GM19328 (cell line): Measurements from ENCODE around the gene GDI1.

Experiments
- ATAC-seq: cut with Tn5 transposase; IDR thresholded peaks from one replicate; pipeline ENCODE4 v1.9.1; 2021; ENCODE audit warnings: mild to moderate bottlenecking, moderate library complexity; ENCODE audit not compliant: unreplicated experiment

Gene GDI1

DNA sequence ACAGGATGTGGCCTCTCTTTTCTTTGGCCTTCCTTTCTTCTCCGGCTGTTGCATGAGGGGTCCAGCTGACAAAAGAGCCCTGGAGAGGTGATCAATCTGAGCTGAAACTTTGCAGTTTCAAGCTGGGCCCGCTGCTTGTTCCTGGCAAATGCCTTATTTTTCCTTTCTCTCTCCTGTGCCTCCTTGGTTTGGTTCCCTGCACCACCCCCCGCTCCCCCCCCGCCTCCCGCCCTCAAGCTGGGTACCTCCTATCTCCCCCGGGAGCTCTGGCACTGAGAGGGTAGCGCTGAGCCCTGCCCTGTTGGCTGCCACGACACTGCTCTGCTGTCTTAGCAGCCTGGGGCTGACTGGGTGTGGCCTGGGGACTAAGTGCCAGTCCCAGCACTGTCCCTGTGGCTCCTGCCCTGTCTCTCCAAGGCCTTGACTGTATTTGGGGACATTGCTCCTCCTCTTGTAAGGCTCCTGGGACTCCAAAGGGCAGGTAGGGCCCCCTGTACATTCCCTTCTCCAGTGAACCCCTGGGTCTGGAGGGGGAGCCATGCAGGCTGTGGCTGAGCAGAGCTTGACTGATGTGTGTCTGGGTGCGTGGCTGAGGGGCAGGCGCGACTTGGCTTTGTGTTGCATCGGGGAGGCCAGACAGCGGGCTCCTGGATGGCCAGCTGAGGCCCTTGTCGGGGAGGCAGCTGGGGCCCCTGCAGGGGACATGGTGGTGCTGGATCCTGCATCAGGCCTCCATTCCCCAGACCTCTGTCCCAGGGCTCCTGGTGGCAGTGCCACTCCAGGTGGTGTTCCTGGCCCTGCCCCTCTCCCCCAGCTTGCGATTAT lies 22.2 kb downstream of the GDI1 start:
- no peak for ATAC-seq

DNA sequence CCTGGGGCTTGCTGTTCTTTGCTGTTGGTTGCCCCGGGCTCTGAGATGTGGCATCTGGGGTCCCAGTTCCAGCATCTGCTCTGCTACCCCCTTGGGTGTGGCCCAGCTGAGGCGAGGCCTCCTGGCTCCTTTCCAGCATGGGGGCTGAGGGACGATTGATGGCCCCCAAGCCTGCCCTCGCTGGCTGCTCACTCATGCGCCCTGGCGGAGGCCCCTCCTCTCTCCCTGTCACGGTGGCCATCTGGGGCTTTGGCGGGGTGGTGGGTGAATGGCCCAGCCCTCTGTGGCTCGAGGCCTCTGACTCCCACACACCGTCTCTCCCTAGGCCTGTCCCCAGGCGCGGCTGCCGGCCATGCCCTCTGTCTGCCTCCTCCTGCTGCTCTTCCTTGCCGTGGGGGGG lies 22.9 kb downstream of the GDI1 start:
- no peak for ATAC-seq

DNA sequence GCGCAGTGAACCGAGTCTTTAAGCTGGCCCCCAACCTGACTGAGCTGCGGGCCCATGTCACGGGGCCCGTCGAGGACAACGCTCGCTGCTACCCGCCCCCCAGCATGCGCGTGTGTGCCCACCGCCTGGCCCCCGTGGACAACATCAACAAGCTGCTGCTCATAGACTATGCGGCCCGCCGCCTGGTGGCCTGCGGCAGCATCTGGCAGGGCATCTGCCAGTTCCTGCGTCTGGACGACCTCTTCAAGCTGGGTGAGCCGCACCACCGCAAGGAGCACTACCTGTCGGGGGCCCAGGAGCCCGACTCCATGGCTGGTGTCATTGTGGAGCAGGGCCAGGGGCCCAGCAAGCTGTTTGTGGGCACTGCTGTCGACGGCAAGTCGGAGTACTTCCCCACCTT lies 23.4 kb downstream of the GDI1 start:
- ATAC-seq: no peak

DNA sequence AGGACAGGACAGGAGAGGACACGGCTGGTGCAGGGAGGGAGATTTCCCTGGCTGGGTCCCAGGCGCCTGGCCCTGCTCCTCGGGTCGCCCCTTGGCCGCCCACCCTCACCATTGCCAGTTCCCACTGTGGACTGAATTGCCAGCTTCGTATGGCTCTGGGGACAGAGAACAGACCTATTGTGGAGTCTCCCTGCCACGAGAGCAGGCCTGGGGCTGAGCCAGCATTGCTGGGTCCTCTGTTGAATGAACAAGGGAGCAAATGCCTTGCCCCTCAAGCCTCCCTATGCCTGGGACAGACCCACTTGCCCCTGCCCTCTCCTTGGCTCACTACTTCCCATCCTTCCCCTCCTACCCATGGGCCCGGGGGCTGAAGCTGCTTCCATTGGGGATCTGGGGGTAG lies 25.4 kb downstream of the GDI1 start:
- ATAC-seq: no peak

DNA sequence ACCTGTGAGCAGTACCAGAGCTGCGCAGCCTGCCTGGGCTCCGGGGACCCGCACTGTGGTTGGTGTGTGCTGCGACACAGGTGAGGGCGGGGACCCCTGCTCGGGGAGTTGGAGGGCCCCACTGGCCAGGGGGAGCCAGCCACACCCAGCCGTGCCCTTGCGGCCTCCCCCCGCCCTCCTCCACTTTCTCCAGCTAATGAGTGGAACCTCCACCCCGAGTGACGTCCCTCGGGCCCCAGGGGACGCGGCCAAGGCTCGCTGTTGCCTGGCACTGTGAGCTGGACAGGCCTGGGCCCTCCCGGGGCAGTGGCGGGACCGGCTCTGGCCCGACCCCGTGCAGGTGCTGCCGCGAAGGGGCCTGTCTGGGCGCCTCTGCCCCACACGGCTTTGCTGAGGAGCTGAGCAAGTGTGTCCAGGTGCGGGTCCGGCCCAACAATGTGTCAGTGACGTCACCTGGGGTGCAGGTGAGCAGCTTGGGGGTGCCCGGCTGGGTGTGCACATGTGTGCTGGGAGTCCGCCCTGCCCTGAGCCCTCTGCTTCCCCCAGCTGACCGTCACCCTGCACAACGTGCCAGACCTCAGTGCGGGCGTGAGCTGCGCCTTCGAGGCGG lies 26.8 kb downstream of the GDI1 start:
- ATAC-seq: no peak

DNA sequence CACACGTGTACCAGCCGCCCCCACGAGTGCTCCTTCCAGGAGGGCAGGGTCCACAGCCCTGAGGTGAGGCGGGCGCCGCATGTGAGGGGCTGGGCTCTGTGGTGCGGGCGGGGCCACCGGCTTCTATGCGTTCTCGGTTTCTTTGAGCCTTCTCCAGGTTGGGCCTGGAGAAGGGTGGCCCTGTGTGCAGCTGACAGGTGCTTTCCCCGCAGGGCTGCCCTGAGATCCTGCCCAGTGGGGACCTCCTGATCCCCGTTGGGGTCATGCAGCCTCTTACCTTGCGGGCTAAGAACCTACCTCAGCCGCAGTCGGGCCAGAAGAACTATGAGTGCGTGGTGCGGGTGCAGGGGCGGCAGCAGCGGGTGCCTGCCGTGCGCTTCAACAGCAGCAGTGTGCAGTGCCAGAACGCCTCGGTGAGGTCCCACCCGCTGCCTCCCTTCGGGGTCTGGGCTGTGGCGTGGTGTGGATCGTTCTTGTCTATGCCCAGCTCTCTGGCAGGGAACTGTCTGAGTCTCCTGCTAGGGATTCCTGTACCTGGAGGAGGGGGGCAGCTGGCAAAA lies 27.9 kb downstream of the GDI1 start:
- no peak for ATAC-seq

DNA sequence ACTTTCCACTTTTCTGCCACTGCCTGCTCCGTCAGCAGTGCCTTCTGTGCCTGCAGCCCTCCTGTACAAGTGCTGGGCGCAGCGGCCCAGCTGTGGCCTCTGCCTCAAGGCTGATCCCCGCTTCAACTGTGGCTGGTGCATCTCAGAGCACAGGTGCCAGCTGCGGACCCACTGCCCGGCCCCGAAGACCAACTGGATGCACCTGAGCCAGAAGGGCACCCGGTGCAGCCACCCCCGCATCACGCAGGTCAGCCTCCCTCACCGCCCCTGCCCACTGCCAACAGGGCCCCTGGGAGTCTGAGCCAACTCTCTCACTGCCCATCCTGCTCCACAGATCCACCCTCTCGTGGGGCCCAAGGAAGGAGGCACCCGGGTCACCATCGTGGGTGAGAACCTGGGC lies 28.6 kb downstream of the GDI1 start:
- no peak for ATAC-seq

DNA sequence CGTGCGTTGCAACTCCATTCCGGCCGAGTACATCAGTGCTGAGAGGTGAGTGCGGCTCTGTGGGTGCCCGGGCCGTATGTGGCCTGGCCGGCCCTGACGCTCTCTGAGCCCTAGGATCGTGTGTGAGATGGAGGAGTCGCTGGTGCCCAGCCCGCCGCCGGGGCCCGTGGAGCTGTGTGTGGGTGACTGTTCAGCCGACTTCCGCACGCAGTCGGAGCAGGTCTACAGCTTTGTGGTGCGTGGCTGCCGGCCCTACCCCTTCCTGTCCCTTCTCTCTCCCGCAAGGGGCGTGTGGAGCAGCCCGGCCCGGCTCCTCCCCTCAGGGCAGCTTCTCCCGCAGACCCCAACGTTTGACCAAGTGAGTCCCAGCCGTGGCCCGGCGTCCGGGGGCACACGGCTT lies 29.1 kb downstream of the GDI1 start:
- no peak for ATAC-seq

DNA sequence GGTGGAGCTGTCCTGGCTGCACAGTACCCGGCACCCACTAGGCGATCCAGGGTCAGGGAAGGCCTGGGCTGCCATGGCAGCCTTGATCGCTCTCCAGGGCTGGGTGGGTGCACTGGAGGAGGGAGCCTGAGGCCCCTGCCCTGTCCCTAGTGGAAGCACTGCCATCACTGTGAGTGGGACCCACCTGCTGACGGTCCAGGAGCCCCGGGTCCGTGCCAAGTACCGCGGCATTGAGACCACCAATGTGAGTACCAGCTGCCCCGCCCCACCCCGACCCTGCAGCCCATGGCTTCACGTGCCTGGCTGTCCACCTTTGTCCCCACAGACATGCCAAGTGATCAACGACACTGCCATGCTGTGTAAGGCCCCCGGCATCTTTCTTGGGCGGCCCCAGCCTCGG lies 30.0 kb downstream of the GDI1 start:
- no peak for ATAC-seq

DNA sequence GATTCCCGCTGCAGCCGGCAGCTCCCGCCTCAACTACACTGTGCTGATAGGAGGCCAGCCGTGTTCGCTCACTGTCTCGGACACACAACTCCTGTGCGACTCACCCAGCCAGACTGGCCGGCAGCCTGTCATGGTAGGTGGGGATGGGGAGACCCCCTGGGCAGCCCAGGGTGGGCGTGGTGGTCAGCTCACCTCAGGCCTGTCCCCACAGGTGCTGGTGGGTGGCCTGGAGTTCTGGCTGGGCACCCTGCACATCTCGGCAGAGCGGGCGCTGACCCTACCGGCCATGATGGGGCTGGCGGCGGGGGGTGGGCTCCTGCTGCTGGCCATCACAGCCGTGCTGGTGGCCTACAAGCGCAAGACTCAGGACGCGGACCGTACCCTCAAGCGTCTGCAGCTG lies 30.6 kb downstream of the GDI1 start:
- no peak for ATAC-seq

DNA sequence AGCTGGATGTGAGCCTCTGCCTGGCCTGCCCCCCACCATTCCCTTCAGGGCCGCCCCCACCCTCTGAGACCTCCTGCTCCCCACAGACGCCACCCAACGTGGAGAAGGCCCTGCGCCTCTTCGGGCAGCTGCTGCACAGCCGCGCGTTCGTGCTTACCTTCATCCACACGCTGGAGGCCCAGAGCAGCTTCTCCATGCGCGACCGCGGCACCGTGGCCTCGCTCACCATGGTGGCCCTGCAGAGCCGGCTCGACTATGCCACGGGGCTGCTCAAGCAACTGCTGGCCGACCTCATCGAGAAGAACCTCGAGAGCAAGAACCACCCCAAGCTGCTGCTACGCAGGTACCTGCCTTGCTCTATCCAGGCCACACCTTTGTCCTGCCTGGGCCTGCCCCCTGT lies 31.3 kb downstream of the GDI1 start:
- ATAC-seq: no peak

DNA sequence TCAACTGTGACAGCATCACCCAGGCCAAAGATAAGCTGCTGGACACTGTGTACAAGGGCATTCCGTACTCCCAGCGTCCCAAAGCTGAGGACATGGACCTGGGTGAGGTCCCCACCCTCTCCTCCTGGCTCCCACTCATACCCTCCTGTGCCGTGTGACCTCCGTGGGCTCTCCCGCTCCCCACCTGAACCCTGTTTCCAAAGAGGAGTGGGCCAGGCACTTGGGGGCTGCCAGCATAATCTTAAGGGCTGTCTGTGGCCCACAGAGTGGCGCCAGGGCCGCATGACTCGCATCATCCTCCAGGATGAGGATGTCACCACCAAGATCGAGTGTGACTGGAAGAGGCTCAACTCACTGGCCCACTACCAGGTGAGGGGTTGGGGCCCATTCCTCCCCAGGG lies 32.2 kb downstream of the GDI1 start:
- no peak for ATAC-seq

DNA sequence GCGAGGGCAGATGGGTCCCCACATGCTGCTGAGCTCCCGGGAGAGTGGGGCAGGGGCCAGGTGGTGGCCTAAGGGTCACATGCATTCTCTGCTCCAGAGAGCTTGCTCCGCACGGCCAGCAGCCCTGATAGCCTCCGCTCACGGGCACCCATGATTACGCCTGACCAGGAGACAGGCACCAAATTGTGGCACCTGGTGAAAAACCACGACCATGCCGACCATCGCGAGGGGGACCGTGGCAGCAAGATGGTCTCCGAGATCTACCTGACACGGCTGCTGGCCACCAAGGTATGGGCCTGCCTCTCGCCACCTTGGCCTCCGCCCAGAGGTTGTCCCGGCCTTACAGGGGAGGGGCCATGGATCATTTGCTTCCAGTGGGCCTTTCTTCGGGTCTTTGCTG lies 32.9 kb downstream of the GDI1 start:
- no peak for ATAC-seq

DNA sequence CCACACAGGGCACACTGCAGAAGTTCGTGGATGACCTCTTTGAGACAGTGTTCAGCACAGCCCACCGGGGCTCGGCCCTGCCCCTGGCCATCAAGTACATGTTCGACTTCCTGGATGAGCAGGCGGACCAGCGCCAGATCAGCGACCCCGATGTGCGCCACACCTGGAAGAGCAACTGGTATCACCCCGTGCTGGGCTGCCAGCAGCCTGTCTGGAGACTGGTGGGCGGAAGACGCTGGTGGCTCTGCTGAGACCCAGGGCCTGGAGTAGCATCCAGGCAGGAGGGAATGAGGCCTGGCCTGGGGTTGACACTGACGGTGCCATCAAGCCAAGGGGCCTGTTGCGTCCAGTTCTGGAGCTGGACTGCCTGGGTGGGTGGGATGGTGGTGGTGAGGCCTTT lies 33.5 kb downstream of the GDI1 start:
- no peak for ATAC-seq

DNA sequence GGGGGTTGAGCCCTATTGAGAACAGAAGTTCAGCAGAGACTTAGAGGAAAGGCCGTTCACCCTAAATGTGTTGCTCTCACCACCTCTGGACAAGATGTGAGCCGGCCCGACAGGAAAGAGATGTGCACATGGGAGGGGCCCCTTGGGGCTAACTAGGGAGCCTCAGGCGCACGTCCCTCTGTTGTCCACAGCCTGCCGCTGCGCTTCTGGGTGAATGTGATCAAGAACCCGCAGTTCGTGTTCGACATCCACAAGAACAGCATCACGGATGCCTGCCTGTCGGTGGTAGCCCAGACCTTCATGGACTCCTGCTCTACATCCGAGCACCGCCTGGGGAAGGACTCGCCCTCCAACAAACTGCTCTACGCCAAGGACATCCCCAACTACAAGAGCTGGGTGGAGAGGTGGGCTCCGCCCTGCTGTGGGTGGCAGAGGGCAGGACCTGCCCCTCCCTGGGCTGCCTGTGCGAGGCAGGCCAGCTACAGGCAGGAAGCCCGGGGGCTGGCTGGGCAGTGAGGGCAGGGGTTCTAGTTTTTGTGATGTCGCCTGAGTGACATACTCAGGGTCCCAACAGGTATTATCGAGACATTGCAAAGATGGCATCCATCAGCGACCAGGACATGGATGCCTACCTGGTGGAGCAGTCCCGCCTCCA lies 34.1 kb downstream of the GDI1 start:
- ATAC-seq: no peak

DNA sequence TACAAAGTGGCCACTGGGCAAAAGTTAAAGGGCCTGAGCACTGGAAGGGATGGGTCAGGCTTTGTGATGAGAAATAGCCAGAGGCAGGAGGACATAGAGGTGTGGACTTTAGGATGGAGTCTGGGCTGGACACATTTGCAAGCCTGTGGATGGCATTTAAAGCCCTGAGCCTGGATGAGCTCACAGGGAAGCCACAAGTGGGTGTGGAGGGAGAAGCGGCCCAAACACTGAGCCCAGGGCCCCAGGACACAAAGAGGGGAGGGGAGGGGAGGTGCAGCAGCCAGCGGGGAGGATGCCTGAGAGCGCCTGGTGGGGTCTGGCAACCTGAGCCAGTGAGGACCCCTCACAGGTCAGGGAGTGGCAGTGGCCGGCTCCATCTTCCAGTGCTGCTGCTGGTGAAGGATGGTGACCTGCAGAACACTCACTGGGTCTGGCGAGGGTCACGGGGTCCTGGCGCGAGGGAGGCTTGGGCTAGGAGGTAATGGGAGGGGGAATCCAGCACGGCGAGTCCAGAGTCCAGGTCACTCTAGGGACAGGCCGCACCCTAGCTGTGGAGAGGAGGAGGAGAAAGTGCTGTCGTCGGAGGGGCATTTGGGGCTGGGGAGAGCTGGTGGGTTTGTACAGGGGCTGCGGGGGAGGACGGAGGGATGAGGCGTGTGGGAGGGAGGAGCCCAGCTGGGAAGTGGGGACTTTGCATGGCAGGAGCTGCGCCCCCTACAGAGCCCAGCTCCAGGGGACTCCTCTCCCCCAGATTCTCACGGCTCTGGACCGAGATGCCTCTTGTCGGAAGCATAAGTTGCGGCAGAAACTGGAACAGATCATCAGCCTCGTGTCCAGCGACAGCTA lies 35.1 kb downstream of the GDI1 start:
- ATAC-seq: no peak

DNA sequence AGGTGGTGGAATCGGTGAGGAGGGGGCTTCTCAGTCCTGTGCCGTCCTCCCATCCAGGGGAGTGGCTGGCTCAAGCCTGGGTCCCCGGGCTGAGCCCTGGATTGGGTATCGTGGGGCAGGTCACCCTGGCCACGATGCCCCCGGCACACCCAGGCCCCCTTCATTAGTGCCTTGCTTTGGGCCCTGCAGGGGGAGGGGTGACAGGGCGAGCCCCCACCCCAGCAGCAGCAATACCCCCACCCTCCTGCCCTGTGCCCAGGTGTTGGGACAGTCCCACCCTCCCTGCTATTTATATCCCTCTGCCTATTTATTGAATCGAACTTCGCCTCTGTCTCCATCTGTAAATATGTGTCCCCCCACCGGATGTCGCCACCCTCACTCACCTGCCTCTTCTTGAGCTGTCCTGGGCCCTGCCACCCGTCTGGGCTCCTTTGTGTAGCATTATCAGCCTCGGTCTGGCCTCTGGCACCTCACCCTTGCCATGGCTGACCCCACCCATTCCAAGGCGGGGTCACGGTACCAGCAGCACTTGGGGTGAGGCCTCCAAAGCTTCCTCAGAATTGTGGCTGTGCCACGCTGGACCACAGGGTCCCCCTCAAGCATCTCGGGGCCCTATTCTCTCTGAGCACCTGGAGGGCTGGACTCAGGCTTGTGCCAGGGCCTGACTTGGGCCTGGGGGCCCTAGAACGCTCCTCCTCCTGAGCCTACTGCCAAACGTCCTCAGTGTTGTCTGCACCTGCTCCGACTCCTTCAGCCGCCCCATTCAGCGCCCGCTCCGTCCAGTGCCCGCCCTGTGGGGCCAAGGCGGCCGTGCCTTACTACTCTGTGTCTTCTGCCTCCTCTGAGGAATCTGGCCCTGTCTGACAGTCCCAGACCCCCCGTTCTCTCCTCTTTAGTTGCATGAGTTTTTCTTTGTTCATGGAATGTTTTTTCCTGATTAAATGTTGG lies 36.0 kb downstream of the GDI1 start:
- ATAC-seq: no peak

DNA sequence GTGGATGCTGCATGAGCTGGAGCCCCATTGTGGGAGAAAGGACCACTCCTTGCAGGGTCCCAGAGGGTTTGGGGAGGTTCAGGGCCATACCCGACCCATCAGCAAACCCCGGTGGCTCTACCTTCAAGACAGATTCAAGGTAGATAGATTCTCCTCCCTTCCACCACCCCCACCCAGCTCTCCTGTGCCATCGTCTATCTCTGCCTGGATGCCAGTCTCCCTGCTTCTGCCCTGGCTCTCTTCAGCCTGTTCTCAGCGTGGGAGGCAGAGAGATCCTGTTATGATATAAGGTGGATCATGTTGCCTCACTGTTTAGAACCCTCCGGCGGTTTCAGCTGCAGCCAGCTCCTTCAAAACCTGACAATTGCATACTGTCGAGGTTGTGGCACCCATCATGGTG lies 36.7 kb downstream of the GDI1 start:
- no peak for ATAC-seq

DNA sequence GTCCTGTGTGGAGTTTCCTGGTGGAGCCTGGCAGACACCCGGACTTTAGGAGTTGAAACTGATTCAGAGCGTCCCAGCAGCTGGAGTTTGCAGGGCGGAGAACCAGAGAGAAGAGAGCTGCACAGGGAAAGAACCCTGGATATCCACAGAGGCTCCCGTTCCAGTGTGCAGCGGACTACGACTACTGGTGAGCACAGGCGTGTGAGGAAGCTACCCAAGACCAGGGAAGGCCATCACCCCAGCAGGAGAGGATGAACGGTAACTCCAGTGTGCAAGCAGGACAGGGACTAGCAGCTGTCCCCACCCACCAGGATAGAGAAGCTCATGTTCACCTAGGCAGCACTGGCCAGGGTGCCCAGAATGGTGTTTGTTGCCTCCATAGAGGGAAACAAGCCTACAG lies 39.9 kb downstream of the GDI1 start:
- ATAC-seq: no peak

DNA sequence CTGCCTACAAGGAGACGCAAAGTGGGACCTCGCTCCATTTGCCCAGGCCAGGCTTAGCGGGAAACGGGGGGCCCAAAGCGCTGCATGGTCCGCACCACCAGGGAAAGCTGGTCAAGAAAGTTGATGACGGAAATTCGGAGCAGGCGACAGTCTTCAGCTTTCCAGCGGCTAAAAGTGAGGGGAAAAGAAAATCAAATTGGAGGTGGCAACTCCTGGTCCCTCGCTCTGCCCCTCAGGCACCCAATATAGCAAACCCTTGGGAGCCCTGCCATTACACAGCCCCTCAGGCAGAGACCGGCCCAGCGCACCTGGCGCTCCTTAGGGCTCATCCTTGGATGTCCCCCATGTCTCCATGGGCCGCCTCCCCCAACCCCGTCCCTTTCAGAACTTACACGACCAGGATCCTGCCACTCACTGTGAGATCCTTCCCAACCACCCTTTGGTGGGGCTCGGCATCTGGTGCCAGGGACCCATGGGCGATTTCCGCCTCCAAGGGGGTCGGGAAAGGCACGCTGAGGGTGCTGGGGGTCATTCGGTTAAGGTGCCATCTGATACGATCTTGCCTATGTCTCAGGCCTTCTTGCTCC lies 41.0 kb downstream of the GDI1 start:
- no peak for ATAC-seq
